Stimulated activated CD8-positive, alpha-beta memory T cell treated with anti-CD3 and anti-CD28 coated beads, Interleukin-2, amount 100 ng/mL, for 48 hours (primary cell): ENCODE measurements around the gene DPEP3.
"Not testable (repeated sequence)": the region's sequence is repeated elsewhere in the genome, so short reads cannot be mapped to it uniquely, and the experiment has no call there.

Experiments used
- DNase-seq, 2 donors: peaks; one replicate each; pipeline ENCODE4 v3.0.0-alpha.2; 2020; ENCODE audit warnings: low read depth in 2 of 2

The DPEP3 gene

DNA sequence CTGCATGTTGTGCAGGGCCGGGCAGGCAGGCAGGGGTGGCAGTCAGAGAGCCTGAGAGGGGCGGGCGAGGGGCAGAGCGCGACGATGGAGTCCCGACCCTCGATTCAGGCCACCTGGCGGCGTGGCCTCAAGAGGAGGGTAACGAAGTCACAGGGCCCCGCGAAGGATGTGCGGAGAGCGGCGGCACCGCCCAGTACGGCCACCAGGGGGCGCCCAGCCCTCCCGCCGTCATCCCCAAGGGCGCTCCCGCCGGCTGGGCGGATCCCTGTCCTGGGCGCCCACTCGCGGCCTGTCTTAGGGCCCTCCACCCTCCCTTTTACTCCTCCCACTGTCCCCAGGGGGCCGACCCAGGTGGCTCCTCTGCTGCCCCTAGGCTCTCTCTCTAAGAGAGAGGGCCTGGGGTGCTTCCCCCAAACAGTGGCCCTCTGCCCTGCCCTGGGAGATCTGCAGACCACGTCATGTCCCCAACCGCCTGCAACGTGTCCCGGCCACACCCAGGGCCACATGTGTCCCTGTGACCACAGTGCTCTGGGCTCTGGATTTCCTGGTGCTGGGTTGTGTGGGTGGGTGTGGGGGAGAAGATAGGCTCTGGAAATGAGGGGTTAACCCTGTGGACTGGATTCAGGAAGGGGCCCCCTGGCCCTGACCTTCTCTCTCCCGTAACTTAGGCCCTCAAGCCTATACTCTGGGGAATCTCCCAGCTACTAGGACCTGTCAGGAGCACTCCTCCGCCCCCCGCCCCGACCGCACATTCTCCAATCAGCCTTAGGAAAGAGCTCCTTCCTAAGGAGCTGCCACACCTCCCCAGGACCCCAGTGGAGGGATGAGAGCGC lies 13.1 kb upstream of the DPEP3 start:
- peak; percentile 76 to 77 for DNase-seq

DNA sequence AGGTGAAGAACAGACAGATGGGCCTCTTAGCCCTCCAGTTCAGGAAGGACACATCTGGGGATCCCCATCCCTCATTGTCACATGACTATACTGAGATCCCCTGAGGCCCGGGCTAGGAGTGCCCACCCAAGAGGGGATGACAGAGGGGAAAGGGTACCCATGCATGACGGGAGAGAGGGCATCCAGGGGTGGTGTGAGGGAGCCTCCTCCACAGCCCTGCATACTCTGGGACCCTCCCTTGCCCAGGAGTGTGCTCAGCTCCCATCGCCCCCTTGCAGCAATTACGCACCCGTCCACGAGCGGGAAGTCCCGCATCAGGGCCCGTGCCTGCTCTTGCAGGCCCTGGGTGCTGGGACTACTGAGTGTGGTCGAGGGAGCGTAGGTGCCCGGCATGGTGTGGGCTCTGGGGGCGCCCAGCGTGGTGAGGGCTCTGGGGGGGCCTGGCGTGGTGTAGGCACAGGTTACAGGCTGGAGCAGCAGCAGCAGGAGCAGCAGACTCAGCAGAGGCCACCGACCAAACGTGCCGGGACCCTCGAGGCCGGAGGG lies 12.4 kb upstream of the DPEP3 start:
- no peak for DNase-seq

DNA sequence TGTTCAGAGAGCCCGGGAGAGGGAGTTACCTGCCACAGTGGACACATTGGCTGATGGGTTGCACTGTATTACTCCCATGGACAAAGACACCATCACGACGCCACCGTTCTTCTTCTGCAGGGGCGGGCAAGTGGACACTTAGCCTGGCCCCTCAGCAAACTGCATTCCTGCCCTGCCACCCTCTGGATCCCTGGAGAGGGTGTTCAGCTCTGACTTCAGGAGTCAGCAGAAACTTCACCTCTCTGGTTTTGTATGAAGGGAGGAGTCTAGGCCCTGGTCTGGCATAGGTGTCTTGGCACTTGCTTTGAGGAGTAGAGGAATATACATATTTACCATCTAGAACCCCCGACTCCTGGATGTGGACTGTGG lies 9.7 kb upstream of the DPEP3 start:
- DNase-seq, result no peak

DNA sequence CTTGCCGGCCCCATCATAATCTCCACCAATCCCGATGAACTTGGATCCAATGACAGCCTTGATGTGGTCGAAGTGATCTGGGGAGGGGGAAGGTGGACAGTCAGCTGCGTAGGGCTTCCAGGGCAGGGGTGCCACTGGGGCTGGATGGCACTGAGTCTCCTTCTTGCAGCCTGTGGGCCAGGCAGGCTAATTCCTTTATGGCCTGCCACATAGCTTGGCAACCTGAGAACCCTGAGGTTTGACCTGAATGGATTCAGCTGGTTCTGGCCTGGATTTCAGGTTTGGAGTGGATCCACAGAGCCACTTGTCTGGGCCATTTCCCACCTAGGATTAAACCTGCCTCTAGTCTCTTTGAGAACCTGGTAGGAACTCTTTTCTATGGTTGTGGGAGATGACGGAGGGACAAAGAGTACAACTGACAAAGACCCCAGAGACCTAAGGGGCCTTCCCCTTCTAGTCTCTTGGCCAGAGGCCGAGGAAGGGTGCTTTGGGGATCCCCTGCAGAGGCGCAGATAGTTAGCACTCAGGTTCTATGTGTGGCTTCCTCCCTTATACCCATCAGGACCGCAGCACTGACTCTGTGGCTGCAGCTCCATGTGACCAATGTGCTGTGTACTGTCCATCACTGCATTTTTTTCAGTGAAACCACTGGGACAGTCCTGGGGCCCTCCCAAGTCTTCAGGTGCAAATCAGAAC lies 9.2 kb upstream of the DPEP3 start:
- DNase-seq, result no peak

DNA sequence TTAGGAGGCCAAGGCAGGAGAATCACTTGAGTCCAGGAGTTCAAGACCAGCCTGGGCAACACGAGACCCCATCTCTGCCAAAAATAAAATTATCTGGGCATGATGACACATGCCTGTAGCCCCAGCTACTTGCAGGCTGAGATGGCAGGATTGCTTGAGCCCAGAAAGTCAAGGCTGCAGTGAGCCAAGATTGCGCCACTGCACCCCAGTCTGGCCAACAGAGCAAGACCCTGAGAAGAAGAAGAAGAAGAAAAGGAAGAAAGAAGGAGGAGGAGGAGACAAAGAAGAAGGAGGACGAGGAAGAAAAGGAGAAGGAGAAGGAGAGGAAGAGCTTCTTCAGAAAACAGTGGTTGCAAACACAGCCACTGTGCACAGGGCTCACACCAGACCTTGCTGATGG lies 8.4 kb upstream of the DPEP3 start:
- no peak for DNase-seq

DNA sequence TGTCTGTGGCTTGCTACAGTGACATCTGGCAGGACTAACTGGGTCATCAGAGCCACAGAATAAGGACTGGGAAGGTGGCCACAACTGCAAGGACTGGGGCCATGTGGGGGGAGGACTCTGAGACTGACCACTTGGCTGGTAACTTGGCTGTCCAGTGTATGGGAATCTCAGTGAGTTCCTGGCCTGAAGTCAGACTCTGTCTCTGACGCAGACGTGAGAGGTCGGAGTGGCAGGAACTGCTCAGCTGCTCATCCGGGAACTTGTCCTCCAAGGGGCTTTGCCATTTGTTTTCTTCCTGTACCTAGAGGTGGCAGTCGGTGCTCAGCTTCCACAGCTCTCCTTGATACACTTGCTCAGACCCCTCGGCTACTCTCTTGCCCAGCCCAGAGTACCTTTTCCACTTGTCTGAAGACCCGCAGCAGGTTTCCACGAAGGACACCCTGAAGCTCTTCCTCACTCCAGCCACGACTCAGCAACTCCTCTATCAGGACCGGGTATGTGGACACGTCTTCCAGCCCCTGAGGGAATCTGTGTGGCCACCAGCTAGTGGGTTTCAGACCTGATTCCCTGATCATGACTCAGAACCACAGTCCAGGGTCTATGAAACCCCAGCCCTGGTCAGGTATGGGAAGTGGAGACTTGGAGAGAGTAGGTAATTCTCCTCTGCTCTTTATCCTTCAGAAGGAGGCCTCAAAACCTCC lies 7.3 kb upstream of the DPEP3 start:
- DNase-seq, result no peak

DNA sequence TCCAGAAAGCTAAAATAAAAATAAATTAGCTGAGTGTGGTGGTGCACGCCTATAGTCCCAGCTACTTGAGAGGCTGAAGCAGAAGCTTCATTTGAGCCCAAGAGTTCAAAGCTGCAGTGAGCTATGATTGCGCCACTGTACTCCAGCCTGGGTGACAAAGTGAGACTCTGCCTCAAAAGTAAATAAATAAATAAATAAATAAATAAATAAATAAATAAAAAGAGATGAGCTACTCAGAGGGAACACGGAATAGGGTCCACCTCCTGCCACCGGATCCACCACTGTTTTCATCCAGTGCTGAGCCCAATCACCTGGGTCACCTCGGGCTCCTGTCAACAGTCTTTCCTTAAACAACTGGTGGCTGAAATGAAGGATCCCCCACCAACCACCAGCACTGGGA lies 6.7 kb upstream of the DPEP3 start:
- no peak for DNase-seq

DNA sequence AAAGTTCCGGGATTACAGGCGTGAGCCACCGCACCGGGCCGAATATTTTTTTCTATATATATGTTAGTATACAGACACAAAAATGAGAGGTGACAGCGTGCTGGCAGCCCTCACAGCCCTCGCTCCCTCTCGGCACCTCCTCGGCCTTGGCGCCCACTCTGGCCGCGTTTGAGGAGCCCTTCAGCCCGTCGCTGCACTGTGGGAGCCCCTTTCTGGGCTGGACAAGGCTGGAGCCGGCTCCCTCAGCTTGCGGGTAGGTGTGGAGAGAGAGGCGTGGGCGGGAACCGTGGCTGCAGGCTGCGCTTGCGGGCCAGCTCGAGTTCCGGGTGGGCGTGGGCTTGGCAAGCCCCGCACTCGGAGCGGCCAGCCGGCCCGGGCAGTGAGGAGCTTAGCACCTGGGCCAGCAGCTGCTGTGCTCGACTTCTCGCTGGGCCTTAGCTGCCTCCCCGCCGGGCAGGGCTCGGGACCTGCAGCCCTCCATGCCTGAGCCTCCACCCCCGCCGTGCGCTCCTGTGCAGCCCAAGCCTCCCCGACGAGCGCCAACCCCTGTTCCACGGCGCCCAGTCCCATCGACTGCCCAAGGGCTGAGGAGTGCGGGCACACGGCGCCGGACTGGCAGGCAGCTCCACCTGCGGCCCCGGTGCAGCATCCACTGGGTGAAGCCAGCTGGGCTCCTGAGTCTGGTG lies 1.9 kb upstream of the DPEP3 start:
- DNase-seq, result no peak

DNA sequence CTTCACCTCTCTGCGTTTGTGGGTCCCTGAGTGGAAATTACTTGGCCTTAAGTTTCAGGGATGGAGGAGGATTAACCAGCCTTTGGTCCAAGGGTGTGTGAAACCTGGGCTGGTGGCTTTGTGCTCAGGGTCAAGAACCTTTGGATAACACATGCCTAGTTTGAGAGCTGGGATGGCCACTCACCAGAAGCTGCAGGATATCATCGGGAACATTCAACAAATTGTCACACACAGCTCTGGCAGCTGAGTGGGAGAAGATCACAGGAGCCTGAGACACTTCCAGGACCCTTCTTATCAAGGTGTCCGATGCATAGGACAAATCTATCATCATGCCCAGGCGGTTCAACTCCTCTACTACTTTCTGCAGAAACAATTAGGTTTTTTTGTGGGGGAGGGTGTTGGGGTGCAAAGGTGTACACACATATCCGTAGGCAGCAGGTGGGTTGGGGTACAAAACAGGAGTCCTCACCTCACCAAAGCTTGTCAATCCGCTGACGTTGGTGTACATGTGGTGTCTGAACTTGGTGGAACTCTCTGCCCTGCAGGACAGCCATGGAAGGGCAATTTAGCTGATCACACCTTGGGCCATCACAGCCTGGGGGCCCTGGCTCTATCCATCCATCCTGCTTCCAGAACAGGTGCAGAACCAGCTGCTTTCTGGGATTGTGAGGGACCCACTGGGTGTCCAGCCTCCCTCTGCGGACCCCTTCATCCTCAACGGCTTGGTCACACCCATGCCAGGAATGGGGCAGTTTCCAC lies 2.7 kb downstream of the DPEP3 start:
- DNase-seq, result no peak

DNA sequence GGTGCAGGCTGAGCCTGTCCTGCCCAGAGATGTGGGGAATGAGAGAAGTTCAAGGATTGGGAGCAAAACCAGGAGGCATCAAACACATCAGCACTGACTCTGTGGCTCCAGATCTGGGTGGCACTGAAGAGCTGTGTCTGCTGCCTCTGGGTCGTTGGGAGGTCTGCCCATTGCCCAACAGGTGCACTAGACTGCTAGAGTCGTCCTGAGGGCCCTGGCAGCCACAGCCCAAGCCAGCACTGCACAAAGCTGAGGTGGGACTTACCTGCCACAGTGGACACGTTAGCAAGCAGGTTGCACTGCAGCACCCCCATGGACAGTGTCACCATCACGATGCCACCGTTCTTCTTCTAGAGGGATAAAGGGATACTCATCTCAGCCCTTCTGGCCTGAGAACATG lies 3.3 kb downstream of the DPEP3 start:
- DNase-seq, result no peak

DNA sequence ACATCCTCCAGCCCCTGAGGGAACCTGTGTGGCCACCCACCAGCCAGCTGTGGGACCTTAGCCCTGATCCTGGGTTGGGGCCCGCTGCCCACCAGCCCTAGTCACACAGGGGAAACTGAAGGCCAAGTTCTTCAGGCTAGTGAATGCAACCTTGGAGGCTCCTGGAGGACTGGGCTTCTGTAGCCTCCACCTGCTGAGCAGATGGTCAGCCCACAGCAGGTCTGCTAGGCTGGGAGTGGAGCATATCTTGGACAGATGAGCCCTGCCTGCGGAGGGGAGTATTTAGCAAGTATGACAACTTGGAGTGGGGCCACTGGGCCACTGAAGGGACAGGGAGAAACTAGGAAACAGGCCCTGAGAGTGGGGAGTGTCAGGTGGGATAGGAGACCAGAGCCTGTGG lies 4.1 kb downstream of the DPEP3 start:
- DNase-seq, result no peak

DNA sequence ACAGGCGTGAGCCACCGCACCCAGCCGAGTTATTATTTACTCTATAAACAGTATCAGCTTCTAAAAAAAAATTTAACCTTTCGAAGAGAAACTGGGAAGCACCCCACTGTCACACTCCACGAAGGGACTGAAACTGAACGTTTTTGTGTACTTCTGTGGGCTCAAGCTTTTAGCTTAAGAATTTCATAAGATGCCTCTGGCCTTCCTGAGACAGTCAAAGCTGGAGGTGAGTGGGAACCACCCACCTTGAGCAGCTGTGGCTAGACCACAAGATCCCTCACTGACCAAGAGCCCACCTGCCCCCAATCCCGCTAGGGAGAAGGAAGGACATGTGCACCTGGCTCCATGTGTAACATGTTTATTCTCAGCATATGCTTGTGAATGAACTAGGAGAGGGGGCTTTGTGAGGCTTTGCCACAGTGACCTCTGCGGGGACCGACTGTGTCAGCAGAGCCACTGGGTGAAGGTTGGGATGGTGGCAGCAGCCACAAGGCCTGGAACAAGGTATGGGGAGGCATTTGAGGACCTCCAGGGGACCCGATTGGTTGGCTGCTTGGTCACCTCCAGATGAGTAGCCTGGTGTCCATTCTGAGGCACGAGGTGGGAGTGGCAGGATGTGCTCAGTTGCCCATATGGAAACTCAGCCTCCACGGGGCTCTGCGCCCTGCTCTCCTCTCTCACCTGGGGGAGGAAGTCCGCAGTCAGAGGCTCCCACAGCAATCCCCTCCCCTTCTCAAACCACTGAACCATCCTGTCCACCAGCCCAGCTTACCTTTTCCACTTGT lies 4.8 kb downstream of the DPEP3 start:
- no peak for DNase-seq

DNA sequence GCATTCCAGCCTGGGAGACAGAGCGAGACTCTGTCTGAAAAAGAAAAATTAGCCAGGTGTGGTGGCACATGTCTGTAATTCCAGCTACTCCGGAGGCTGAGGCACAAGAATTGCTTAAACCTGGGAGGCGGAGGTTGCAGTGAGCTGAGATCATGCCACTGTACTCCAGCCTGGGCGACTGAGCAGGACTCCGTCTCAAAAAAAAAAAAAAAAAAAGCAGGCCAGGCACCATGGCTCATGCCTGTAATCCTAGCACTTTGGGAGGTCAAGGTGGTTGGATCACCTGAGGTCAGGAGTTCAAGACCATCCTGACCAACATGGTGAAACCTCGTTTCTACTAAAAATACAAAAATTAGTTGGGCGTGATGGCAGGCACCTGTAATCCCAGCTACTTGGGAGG lies 8.0 kb downstream of the DPEP3 start:
- DNase-seq, result not testable (repeated sequence)

DNA sequence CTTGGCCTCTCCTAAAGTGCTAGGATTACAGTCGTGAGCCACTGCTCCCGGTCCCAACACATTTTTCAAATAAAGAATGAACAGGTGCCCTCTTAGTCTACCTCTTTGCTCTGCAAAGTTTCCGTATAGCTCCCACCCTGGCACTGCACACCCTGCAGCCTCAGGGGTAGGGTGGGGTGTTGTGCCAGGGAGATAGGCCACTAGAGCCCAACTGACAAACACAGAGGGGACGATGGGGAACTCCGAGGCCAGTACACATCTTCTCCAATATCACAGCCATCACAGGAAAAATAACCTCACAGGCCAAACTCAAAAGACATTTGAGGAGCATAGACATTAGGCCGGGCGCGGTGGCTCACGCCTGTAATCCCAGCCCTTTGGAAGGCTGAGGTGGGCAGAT lies 9.2 kb downstream of the DPEP3 start:
- no peak for DNase-seq

DNA sequence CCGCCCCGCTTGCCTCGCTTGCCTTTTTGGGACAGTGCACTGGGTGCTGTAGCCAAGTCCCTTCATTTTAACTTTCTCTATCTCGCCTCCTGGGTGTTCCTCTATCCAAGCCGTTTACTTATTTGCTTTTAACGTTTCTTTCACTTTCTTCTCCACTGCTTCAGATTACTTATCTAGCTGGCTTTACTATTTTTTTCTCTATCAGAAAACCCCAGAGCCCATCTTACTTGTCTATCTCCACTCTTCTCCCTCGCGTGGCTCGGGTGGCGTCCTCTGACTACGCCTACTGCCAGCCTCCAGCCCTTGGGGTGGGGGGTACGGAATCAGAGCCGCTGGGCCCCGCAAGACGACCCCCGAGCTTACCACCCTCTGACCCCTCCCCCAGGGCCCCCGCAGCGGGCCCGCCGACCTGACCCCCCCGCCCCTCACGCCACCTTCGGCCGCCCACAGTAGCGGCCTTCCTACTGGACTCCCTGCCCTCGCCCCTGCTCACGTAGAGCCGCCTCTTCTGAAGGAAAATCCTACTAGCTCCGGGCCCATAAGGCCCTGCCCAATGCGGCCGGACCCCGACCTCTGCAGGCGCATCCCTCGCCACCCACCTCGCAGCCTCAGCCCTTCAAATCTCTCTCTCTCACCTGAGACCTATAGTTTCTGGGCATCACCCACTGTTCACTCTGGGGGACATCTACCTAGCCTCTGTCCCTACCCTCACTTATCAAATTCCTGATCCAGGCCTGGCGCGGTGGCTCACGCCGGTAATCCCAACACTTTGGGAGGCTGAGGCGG lies 10.9 kb downstream of the DPEP3 start:
- no peak for DNase-seq

DNA sequence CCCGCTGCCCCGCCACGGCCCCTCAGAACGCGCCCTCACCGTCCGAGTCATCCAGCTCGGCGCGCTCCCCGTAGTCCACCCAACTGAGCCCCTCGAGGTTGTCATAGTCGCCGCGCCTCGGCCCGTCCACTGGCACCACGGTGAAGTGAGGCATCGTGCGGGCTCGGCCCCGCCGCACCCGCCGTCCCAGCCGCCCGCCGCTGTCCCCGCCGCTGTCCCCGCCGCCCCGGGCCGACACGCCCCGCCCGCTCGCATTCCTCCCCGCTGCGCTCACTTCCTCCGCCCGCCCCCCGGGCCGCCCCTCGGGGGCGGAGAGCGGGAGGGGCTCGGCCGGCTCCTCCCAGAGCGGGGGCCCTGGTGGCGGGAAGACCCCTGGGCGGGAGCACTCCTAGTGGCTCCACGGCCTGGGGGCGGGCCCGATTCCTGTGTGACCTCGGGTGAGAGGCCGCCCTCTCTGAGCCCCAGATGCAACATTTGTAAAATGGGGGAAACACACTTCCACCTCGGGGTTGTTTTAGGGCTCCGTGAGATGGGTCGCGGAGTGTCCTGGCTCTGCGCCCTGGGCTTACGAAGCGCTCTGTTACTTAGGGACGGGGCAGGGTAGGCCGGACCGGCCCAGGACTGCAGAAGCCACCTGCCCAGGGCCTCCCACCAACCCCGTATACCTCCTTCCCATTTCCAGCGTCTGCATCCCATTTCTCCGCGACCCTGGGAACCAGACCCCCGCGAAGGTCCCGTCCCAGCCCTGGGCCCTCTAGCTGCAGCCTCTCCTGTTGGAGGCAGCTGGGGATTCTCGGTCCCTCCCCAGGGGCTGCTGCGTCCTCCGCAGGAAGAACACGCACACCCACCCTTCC lies 11.7 kb downstream of the DPEP3 start, which contains the start of gene SLC12A4:
SLC12A4 (minus strand) TSS at position 238 of the 854 bp plus-strand sequence; CDS start at position 154, 84 bp downstream.
- peak; percentile 86 to 90 for DNase-seq

DNA sequence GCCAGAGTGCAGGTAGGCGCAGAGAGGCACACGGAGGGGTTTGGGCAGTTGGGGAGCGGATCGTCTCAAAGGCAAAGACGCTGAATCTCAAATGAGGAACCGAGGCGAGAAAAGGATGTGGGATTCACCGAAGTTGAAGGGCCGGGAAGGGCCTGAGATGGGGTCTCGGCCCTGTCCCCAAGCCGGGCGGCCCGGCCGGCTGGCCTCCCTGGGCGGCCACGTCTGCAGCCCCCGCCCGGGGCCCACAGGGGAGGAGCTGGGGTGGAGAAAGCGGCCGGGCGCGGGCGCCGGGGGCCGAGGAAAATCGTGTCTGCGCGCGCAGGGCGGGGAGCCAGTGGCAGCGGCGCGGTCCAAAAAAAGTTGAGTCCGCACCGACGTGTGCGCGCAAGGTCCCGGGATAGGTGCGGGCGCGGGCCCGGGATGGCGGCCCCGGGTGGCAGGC lies 12.3 kb downstream of the DPEP3 start:
- peak in 1 of 2 donors; percentile 20 for DNase-seq

DNA sequence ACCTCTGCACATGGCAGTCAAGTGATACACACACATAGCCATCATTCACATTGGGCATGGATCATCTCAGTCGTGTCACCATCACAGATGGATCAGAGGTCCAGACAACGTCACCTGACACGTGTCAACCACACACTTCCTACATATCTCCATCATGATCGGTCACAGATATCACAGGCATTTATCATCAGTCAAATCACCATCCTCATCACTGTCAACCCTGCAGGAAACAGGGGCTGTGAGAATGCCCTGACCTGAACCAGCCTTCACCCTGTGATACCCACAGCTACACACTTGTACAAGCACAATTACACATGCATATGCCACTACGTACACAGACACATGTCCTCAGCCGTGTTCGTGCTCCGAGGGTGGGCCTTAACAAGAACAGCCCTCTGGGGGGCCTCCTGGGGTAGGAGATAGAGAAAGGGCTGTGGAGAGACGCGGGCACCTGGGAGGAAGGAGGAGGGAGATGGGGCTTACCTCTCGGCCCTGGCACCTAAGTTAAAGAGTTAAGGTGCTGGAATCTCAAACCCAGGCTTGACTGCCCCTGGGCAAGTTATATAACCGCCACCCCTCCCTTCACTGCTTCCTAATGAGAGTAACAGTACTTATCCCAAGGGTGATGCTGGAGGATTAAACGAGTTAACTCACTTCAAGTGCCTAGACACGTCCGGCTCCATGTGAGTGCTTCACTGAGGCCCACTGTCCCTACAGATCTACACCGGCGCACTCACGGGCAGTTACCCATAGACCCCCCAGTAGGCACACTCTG lies 12.9 kb downstream of the DPEP3 start:
- peak in 1 of 2 donors; percentile 23 for DNase-seq
